Measurements from ENCODE around the gene POM121.
A peak's percentile ranks its signal among the peaks of the same experiment; 100 is the strongest.
"Not testable (repeated sequence)": the region's sequence is repeated elsewhere in the genome, so short reads cannot be mapped to it uniquely, and the experiment has no call there.

DNA sequence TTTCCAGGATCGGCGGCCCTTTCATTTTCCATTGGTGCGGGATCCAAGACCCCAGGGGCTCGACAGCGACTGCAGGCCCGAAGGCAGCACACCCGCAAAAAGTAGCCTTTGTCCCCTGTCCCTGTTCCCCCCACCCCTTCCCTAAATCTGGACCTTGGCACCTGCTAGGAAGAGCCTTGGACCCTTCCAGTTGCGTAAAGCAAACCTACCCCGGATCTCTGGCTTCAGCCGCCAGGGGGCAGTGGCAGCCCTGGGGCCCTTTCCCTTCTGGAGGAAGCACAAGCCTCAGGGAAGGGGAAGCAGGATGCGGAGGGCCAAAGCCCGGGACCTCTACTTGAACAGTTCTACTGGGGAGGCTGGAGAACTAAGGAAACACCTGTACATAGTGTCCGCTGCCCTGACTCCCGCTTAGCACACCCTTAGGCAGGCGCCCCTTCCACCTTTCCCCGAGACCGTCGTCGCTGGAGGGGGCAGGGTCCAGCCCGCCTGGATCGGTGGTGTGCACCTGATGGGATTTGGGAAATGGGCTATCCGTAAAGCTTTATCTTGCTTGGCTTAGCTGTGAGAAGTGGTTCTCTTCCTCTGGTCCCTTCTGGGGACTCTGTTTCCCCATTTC is 21.3 kb downstream of the POM121 start:
- TF ChIP-seq CTCF (IDR thresholded peaks at IDR 0.05): peak in 1 of 7 experiments; percentile 26
- TF ChIP-seq EP300, POLR2A (IDR thresholded peaks at IDR 0.05): not testable (repeated sequence)

All from stomach (tissue), 4 donors.